COLO668 (cell line): ENCODE results near the gene RYR1.
A peak's percentile ranks its signal among the peaks of the same experiment; 100 is the strongest.
"Not testable (repeated sequence)": the region's sequence is repeated elsewhere in the genome, so short reads cannot be mapped to it uniquely, and the experiment has no call there.

Source experiments
- DNase-seq: peaks from one replicate; lab custom pipeline; 2025; ENCODE audit not compliant: unreplicated experiment; lab: John Stamatoyannopoulos, UW

Gene RYR1

DNA sequence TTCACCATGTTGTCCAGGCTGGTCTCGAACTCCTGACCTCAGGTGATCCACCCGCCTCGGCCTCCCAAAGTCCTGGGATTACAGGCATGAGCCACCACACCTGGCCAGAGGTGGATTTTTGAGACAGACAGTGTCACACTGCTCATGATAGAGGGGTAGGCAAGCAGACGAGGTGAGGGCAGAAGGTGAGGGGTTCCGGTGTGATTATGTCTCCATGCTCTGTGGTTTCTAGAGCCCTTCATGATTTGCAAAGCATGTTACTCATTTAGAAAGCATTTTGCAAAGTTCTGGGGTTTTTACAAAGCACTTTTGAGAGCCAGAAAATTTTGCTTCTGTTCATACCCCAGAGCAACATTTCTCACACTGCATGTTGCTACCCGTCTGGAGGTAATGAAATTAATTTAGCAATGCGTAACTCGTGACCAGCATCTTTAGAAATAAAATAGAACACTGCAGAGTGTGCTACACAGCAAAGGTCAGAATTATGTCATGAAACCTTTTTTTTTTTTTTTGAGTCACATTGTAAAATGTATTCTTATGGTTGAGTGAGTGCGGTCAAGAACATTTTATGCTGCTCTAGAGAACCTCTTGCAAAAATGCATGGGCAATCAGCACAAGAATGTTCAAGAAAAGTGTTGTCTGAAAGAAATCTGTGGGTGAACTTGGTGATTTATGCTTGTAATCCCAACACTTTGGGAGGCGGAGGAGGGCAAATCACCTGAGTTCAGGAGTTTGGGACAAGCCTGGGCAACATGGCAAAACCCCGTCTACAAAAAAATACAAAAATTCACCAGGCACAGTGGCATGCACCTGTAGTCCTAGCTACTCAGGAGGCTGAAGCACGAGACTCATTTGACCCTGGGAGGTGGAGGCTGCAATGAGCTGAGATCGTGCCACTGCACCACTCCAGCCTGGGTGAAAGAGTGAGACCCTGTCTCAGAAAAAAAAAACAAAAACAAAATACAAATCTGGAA is 126.2 kb downstream of the RYR1 start:
- no peak for DNase-seq

DNA sequence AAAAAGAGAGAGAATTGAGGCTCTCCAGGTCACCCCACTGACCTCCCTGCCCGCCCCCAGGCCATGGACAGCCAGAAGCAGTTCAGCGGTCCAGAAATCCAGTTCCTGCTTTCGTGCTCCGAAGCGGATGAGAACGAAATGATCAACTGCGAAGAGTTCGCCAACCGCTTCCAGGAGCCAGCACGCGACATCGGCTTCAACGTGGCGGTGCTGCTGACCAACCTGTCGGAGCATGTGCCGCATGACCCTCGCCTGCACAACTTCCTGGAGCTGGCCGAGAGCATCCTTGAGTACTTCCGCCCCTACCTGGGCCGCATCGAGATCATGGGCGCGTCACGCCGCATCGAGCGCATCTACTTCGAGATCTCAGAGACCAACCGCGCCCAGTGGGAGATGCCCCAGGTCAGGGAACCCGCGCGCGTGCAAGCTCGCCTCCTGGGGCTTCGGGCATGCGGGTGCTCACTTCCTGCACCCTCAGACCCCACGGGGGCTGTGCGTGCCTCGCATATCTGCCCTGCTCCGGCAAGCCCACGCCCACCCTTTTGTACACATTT is 127.6 kb downstream of the RYR1 start:
- DNase-seq: no peak

DNA sequence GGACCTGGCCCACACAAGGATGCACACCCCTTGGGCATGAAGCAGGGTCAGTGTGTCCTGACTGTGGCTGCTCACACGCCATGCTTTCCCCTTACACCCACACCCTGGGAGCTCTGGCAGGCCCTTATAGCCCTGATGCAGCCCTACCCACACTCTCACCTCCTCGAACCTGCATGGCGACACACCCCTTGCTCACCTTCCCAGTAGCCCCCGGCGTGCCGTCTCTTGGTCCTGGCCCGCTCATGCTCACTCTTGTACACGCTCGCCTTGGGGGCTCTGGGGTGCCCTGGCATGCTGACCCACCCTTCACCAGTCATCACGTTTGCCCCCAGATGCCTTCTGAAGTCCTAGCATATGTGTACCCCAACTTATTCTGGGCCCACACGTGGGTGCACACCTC is 128.2 kb downstream of the RYR1 start:
- DNase-seq: no peak

DNA sequence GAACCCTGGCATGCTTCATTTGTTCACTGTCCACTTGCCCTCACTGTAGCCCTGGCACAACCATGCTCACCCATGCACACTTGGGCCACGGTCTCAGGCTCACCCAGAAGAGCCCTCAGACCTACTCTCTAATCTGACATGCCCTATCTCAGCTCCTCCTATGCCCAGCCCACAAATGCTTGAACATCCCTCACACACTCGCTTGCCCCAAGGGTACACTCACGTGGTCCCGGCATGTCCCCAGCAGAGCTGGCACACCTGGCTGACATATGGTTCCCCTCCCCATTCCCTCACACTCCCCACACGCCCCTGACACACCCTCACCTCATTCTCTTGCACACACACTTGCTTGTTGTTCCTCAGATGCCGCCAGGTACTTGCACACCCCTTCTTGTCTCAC is 128.6 kb downstream of the RYR1 start:
- DNase-seq: no peak

DNA sequence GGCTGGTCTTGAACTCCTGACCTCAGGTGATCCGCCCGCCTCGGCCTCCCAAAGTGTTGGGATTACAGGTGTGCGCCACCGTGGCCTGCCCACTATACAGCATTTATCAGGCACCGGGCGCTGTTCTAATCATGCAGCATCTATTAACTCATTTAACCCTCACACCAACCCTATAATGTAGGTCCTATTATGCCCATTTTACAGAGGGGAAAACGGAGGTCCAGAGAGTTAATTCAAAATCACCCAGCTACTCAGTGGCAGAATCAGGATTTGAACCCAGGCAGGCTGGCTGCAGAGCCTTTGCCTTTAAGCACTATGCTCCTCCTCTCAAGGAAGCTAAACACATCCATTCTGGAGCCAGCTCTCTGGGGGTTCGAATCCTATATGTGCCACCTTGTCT is 130.0 kb downstream of the RYR1 start:
- DNase-seq: no peak

- no peak for DNase-seq
Measured at GRCh38 chr19:38564981-38565690, 131.6 kb downstream of the RYR1 start.

GRCh38 chr19:38565691-38566105 is 132.2 kb downstream of the RYR1 start:
- no peak for DNase-seq

DNA sequence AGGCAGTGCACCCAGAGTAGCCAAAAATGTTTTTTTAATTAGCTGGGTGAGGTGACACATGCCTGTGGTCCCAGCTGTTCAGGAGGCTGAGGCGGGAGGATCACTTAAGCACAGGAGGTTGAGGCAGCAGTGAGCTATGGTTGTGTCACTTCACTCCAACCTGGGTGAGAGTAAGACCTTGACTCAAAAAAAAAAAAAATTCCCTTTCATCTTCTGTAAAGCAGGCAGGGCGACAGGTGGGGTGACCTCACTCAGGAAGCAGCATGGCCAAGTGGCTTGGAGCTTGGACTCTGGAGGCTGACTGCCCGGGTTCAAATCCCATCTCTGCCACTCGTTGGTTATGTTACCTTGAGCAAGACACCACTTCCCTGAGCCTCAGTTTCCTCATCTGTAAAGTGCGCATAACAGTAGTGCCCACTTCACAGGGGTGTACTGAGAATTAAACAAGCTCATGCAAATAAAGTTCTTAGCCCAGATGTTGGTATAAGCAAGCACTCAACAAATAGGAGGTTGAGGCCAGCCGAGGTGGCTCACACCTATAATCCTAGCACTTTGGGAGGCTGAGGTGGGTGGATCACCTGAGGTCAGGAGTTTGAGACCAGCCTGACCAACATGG is 136.0 kb downstream of the RYR1 start:
- no peak for DNase-seq

DNA sequence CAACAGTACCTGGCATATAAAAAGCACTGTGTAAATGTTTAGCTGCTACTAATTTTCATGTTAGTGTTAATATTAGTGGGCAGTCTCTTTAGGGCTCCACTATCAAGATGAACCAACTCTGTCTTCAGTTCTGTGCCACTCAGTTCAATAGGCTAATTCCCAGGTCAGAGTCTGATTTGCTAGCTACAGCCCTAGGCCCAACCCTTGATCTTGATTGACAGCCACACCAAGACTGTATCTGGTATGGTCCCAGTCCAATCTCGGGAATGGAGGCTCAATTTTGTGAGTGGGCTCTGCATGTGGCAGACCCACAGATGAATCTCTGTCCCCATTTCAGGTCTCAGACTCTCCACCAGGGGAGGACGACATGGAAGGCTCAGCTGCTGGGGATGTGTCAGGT is 138.2 kb downstream of the RYR1 start:
- DNase-seq: no peak

- no peak for DNase-seq
Measured at GRCh38 chr19:38577826-38578225, 144.3 kb downstream of the RYR1 start.

- DNase-seq: not testable (repeated sequence)
Measured at GRCh38 chr19:38579304-38579703, 145.8 kb downstream of the RYR1 start.

DNA sequence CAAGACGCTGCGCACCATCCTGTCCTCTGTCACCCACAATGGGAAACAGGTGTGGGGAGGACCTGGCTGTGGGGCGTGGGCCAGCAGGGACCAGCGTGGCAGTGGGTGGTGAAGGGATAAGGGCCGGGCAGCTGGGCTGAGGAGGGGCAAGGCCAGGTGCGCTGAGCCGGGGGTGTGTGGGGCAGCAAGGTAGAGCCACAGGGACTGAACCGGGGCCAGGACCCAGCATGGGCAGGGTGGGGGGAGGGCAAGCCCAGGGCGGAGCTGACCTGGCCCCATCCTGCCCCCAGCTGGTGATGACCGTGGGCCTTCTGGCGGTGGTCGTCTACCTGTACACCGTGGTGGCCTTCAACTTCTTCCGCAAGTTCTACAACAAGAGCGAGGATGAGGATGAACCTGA is 146.6 kb downstream of the RYR1 start:
- no peak for DNase-seq

GRCh38 chr19:38583219-38583984 is 149.9 kb downstream of the RYR1 start:
- no peak for DNase-seq

DNA sequence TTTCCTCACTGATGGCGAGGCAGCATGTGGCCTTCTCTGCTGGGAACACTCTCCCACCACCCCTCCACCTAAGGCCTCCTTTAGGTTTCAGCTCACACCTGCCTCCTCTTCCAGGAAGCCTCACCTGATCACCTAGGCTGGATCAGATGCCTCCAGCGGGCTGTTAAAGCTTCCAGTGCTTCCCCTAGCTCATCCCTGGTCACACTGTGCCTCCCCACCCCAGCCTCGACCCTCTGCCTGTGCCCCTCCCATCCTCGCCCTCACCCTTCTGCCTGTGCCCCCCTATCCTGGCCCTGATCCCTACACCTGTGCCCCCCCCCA is 150.5 kb downstream of the RYR1 start:
- no peak for DNase-seq

DNA sequence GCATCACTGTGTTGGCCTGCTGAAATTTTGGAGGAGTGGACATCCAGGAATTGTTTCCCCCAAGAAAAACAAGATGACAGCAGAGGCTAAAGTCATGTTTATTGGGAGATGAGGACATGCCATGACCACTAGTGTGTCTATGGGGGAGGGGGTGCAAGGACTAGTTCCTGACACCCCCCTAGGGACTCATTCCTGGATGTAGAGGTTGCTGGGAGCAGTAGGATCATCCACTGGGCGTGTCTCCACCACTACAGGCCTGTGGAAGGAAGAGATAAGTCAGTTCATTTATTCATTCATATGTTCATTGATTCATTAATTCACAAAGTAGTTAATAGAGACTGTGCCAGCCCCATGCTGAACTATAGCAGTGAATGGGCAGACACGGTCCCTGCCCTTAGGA is 154.1 kb downstream of the RYR1 start:
- no peak for DNase-seq

- no peak for DNase-seq
Measured at GRCh38 chr19:38588041-38588440, 154.6 kb downstream of the RYR1 start.

DNA sequence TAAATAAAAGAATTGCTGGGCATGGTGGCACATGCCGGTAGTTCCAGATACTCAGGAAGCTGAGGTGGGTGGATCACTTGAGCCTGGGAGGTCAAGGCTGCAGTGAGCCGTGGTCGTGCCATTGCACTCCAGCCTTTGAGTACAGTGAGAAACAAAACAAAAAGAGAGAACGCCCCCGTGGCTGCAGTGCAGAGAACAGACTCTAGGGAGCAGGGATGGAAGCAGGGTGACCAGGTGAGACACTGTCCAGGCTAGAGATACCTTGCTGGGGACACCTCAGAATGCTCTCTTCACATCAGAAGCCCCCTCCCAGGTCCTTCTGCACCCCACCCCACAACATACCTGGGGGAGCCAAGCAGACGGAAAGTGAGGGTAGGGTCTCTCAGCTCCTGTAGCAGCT is 159.4 kb downstream of the RYR1 start:
- no peak for DNase-seq

- peak; percentile 49 for DNase-seq
Measured at GRCh38 chr19:38596057-38596981, 162.8 kb downstream of the RYR1 start.

GRCh38 chr19:38597075-38597474 is 163.6 kb downstream of the RYR1 start:
- peak; percentile 3 for DNase-seq

DNA sequence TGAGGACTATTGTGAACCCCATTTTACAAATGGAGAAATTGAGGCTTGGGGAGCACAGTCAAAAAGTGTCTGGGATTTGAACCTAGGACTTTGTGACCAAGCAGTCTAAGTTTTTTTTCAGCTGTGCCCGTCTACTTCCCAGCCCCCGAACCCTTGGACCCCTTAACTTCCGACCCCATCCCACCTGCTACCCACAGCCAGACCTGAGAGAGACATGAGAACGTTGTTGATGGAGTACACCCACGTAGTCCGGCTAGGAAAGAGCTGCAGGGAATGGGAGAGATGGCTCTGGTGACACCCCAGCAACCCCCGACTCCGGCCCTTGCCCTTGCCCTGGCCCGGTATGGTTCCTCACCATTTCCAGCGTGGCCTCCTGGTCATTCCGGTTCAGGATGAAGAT is 166.2 kb downstream of the RYR1 start:
- no peak for DNase-seq
